Liver (tissue), 9 donors: Measurements from ENCODE around the gene ARSD. TPM values are rescaled to one million over a fixed set of nuclear protein-coding genes. Genes with fewer than 3 reads are reported as not detected.
"Not testable (repeated sequence)": the region's sequence is repeated elsewhere in the genome, so short reads cannot be mapped to it uniquely, and the experiment has no call there.

Experiments
- DNase-seq: peaks from one replicate; pipeline ENCODE4 v3.0.0-alpha.2; 2017; ENCODE audit warnings: low spot score
- H3K27ac ChIP-seq, 2 donors: one replicate each; pipeline ENCODE4 v1.7.0; 2013; ENCODE audit warnings: inconsistent platforms in 2 of 2, low read length in 2 of 2, control low read depth in 1 of 2, low read depth in 1 of 2, mild to moderate bottlenecking in 1 of 2
- H3K27me3 ChIP-seq, 4 donors: one replicate each; pipeline versions ENCODE4 v1.6.1 to v1.7.0; 2013; ENCODE audit warnings: low read length in 3 of 4, inconsistent platforms in 1 of 4, mild to moderate bottlenecking in 1 of 4, moderate library complexity in 1 of 4; ENCODE audit not compliant: control insufficient read depth in 4 of 4, insufficient read depth in 4 of 4
- H3K36me3 ChIP-seq, 4 donors: one replicate each; pipeline versions ENCODE4 v1.6.1 to v1.7.0; 2013; ENCODE audit warnings: low read length in 3 of 4, mild to moderate bottlenecking in 3 of 4, low read depth in 1 of 4, moderate library complexity in 1 of 4; ENCODE audit not compliant: control insufficient read depth in 4 of 4, insufficient read depth in 3 of 4
- H3K4me1 ChIP-seq, 4 donors: one replicate each; pipeline versions ENCODE4 v1.6.1 to v1.7.0; 2013; ENCODE audit warnings: low read length in 3 of 4, mild to moderate bottlenecking in 3 of 4, moderate library complexity in 1 of 4; ENCODE audit not compliant: control insufficient read depth in 4 of 4, insufficient read depth in 4 of 4
- H3K4me3 ChIP-seq, 3 donors: one replicate each; pipeline versions ENCODE4 v1.6.1 to v1.7.0; 2013; ENCODE audit warnings: low read length in 3 of 3, control low read depth in 1 of 3, low read depth in 1 of 3, mild to moderate bottlenecking in 1 of 3
- H3K9ac ChIP-seq, 2 donors: one replicate each; pipeline ENCODE4 v1.7.0; 2013; ENCODE audit warnings: low read length in 2 of 2, mild to moderate bottlenecking in 2 of 2, moderate library complexity in 2 of 2, control low read depth in 1 of 2, low read depth in 1 of 2
- H3K9me3 ChIP-seq, 4 donors: one replicate each; pipeline versions ENCODE4 v1.6.1 to v1.7.0; 2013; ENCODE audit warnings: low read length in 3 of 4; ENCODE audit not compliant: control insufficient read depth in 4 of 4
- ATF3 ChIP-seq: IDR thresholded peaks from 2 replicates; pipeline ENCODE4 v1.6.1; 2016; ENCODE audit warnings: antibody characterized with exemption
- FOXA2 ChIP-seq: IDR thresholded peaks from 2 replicates; pipeline ENCODE4 v1.6.1; 2016; ENCODE audit warnings: antibody characterized with exemption
- GABPA ChIP-seq, 2 donors: IDR thresholded peaks in 1 of 2; conservative IDR thresholded peaks in 1 of 2; 2 replicates each; pipeline ENCODE4 v1.6.1; 2016; ENCODE audit warnings: antibody characterized with exemption in 2 of 2, mild to moderate bottlenecking in 1 of 2, moderate library complexity in 1 of 2
- HNF4A ChIP-seq, 2 donors: conservative IDR thresholded peaks; 2 replicates each; pipeline ENCODE4 v1.6.1; 2016; ENCODE audit warnings: antibody characterized with exemption in 2 of 2, mild to moderate bottlenecking in 2 of 2
- JUND ChIP-seq, 2 donors: IDR thresholded peaks; 2 replicates each; pipeline ENCODE4 v1.6.1; 2016; ENCODE audit warnings: antibody characterized with exemption in 2 of 2
- NR2F2 ChIP-seq: IDR thresholded peaks from 2 replicates; pipeline ENCODE4 v1.6.1; 2016; ENCODE audit warnings: antibody characterized with exemption
- RAD21 ChIP-seq, 2 donors: IDR thresholded peaks; 2 replicates each; pipeline ENCODE4 v1.6.1; 2016; ENCODE audit warnings: antibody characterized with exemption in 2 of 2, mild to moderate bottlenecking in 2 of 2
- REST ChIP-seq: IDR thresholded peaks from 2 replicates; pipeline ENCODE4 v1.6.1; 2016; ENCODE audit warnings: antibody characterized with exemption, mild to moderate bottlenecking
- RXRA ChIP-seq, 2 donors: IDR thresholded peaks; 2 replicates each; pipeline ENCODE4 v1.6.1; 2017 to 2018; ENCODE audit warnings: antibody characterized with exemption in 2 of 2, mild to moderate bottlenecking in 1 of 2
- TAF1 ChIP-seq: conservative IDR thresholded peaks from 2 replicates; pipeline ENCODE4 v1.6.1; 2016; ENCODE audit warnings: antibody characterized with exemption, mild to moderate bottlenecking
- YY1 ChIP-seq: IDR thresholded peaks from 2 replicates; pipeline ENCODE4 v1.6.1; 2016; ENCODE audit warnings: antibody characterized with exemption, mild to moderate bottlenecking
- ZBTB33 ChIP-seq: IDR thresholded peaks from 2 replicates; pipeline ENCODE4 v1.6.1; 2016; ENCODE audit warnings: antibody characterized with exemption
- WGBS: extraction: QIAGEN DNeasy Blood & Tissue Kit; methylation state at CpG from one replicate; pipeline ENCODE4 v1.1.7; 2013; 5-methylcytosine and 5-hydroxymethylcytosine counted together
- polyA plus RNA-seq, 2 donors: library from polyadenylated mRNA; stranded (reverse) in 1 of 2; unstranded in 1 of 2; fragments of 200-250 nt in 1 of 2; fragments of >200 nt in 1 of 2; fragmentation: Nextera tagmentation in 1 of 2; extraction: Ambion mirVana in 1 of 2; gene quantifications; one replicate each; pipeline versions ENCODE4 v1.2.1 to v1.2.3, GENCODE V29; 2013 to 2015
- total RNA-seq, 2 donors: library from RNA; depleted of rRNA; stranded (reverse); fragments of >200 nt; gene quantifications; one replicate each; pipeline ENCODE4 v1.2.3, GENCODE V29; 2014
- donor health status: healthy.
- donor health status: healthy.
- donor health status: healthy.
- donor health status: healthy.
- donor health status: healthy.

The ARSD gene
- total and polyA plus RNA-seq, 4 donors = 11.3 to 42.4 (median 19.5) TPM

- H3K36me3 ChIP-seq, H3K27me3 ChIP-seq, H3K9me3 ChIP-seq: not testable (repeated sequence)
- Histone ChIP-seq H3K4me3 (peak overlapping the region; percentile 47 to 88 (median 81)), H3K4me1 (peaks cover 0 to 24% (median 20%) of the 10 kb centered on the region in 4 donors), H3K27ac (peak overlapping the region; percentile 73 to 89), H3K9ac (peak overlapping the region; percentile 60 to 76)
- peak; percentile 34 for DNase-seq
- TF ChIP-seq TAF1 (peak; percentile 22), REST (peak; percentile 41), HNF4A (conservative IDR thresholded peaks at IDR 0.05) (peak in 1 of 2 donors; percentile 29)
- WGBS = 26% methylated on average over 14 of the region's 16 CpGs
These were observed 35.1 kb upstream of the ARSD start for GRCh38 chrX:2963992-2964794.

GRCh38 chrX:2963449-2963848 lies 34.3 kb upstream of the ARSD start:
- WGBS = 26% methylated on average over 7 of the region's 7 CpGs
- not testable (repeated sequence) for DNase-seq, H3K27me3 ChIP-seq, H3K9me3 ChIP-seq
- Histone ChIP-seq H3K27ac (peak overlapping the region in 1 of 2 donors; percentile 89), H3K4me3 (peak overlapping the region in 2 of 3 donors; percentile 47 to 81), H3K4me1 (peaks cover 0 to 24% (median 20%) of the 10 kb centered on the region in 4 donors), H3K36me3 (peaks cover 0 to 12% (median 8%) of the 10 kb centered on the region in 4 donors), H3K9ac (peak overlapping the region in 1 of 2 donors; percentile 60)

GRCh38 chrX:2962381-2962780 lies 33.2 kb upstream of the ARSD start:
- peak; percentile 36 for DNase-seq
- Histone ChIP-seq H3K27ac (peak overlapping the region in 1 of 2 donors; percentile 54), H3K4me3 (peak overlapping the region in 2 of 3 donors; percentile 15 to 81), H3K4me1 (peaks cover 0 to 24% (median 20%) of the 10 kb centered on the region in 4 donors), H3K9me3 (no peaks in the 10 kb centered on the region), H3K9ac (peak overlapping the region in 1 of 2 donors; percentile 2), H3K36me3 (peaks cover 0 to 19% (median 13%) of the 10 kb centered on the region in 4 donors), H3K27me3 (no peaks in the 10 kb centered on the region)
- WGBS = 38% methylated on average over 11 of the region's 11 CpGs
- TF ChIP-seq RAD21 (IDR thresholded peaks at IDR 0.05) = no peak
- TF ChIP-seq GABPA (IDR thresholded peaks at IDR 0.05 in 1 of 2, conservative IDR thresholded peaks at IDR 0.05 in 1 of 2) = no peak
- no peak for TF ChIP-seq RXRA (IDR thresholded peaks at IDR 0.05)
- no peak for TF ChIP-seq ZBTB33
- TF ChIP-seq ATF3 = no peak
- no peak for TF ChIP-seq HNF4A (conservative IDR thresholded peaks at IDR 0.05)
- no peak for TF ChIP-seq FOXA2
- TF ChIP-seq YY1 = no peak
- no peak for TF ChIP-seq JUND (IDR thresholded peaks at IDR 0.05)
- TF ChIP-seq NR2F2 = no peak
